HG02678 (cell line): ENCODE results near the gene RCCD1.
A peak's percentile ranks its signal among the peaks of the same experiment; 100 is the strongest.
"Not testable (repeated sequence)": the region's sequence is repeated elsewhere in the genome, so short reads cannot be mapped to it uniquely, and the experiment has no call there.

Experiments
- ATAC-seq: cut with Tn5 transposase; IDR thresholded peaks from one replicate; pipeline ENCODE4 v1.9.1; 2021; ENCODE audit warnings: mild to moderate bottlenecking, moderate library complexity; ENCODE audit not compliant: unreplicated experiment

RCCD1 gene

GRCh38 chr15:90918034-90918788, 36.5 kb upstream of the RCCD1 start:
- no peak for ATAC-seq

DNA sequence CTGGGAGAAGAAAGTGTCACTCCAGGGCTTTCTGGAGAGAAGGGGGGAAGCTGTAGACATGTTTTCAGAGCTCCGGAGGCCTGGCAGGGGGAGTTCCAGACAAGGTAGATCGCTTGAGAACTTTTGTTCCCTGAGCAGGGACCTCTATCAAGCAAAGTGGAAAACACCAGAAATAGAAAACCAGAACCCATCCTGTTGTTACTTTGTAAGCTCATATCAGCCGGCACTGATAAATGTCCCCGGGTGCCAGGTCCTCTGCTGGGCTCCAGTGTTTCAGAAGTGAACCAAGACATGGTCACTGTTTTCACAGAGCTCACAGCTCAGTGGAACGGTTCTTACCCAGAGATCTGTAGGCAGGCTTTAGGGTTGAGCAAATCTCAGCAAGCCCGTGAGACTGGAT, 35.8 kb upstream of the RCCD1 start:
- no peak for ATAC-seq

DNA sequence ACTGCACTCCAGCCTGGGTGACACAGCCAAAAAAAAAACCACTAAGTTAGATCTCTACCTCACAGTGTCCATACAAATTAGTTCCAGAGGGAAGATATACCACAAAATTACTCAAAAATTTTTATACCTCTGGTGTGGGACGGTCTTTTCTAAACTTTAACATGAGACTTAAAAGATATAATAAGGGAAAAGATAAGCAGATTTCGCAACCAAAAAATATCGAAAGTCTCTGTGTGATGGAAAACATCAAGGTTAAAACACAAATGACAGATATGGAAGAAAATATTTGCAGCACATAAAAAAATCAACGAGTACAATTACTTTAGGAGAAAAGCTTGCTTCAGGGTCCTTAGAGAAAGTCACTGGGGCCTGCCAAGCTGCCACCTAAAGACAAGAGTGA, 32.8 kb upstream of the RCCD1 start:
- no peak for ATAC-seq

DNA sequence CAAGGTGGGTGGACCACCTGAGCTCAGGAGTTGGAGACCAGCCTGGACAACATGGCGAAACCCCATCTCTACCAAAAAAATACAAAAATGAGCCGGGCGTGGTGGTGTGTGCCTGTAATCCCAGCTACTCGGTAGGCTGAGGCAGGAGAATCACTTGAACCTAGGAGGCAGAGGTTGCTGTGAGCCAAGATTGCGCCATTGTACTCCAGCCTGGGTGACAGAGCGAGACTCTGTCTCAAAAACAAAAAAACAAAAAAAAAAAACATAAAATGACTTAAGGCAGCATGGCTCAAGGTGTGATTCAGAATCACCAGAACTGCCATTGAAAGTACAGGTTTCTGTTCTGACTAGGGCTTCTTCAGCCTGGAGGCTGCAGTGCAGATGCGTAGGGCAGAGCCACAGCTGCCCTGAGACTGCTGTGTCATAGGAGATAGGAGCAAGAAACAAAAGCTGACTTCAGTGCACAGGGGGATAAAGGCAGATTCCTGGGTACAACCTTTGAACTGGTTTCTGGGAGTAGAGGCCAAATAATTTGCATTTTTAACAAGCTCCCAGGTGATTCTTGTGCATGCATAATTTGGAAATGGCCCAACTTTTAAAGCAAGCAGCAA, 31.9 kb upstream of the RCCD1 start:
- peak; percentile 62 for ATAC-seq

GRCh38 chr15:90924375-90924774, 30.3 kb upstream of the RCCD1 start:
- peak; percentile 73 for ATAC-seq

GRCh38 chr15:90926766-90927165, 27.9 kb upstream of the RCCD1 start:
- ATAC-seq: not testable (repeated sequence)

DNA sequence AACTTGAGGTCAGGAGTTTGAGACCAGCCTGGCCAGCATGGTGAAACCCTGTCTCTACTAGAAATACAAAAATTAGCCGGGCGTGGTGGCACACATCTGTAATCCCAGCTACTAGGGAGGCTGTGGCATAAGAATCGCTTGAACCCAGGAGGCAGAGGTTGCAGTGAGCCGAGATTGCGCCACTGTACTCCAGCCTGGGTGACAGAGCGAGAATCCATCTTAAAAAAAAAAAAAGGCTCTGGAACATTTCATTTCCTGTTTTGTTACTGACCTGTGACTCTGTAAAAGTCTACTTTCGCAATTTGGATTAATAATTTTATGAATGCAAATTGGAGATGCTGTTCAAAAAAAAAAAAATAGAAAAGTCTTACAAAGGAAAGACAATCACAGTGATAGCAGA, 26.6 kb upstream of the RCCD1 start:
- ATAC-seq: not testable (repeated sequence)

DNA sequence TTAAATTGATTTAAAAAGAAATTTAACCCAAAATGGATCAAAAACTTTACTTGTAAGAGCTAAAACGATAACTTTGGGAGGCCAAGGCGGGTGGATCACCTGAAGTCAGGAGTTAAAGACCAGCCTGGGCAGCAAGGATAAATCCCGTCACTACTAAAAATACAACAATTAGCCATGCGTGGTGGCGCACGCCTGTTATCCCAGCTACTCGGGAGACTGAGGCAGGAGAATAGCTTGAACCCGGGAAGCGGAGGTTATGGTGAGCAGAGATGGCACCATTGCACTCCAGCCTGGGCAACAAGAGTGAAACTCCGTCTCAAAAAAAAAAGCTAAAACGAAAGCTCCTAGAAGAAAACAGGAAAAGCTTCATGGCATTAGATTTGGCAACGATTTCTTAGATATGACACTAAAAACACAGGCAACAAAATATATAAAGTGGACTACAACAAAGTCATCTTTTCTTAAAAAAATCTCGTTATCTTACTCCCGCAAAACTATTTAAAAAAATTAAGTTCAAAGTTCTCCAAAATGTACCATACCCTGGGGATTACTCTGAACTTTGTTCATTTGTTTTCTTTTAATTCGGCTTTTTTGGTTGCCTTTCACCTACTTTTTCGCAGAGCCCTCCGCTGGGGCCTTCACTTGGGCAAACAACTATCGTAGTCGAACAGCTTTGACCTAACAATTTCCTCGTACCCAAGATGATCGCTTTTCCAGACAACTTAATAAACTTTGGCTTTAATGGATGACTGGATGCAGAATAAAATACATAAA, 25.3 kb upstream of the RCCD1 start:
- no peak for ATAC-seq

GRCh38 chr15:90930861-90931574, 23.7 kb upstream of the RCCD1 start:
- ATAC-seq: no peak

- ATAC-seq: no peak
Measured at GRCh38 chr15:90931575-90931827, 23.2 kb upstream of the RCCD1 start.

DNA sequence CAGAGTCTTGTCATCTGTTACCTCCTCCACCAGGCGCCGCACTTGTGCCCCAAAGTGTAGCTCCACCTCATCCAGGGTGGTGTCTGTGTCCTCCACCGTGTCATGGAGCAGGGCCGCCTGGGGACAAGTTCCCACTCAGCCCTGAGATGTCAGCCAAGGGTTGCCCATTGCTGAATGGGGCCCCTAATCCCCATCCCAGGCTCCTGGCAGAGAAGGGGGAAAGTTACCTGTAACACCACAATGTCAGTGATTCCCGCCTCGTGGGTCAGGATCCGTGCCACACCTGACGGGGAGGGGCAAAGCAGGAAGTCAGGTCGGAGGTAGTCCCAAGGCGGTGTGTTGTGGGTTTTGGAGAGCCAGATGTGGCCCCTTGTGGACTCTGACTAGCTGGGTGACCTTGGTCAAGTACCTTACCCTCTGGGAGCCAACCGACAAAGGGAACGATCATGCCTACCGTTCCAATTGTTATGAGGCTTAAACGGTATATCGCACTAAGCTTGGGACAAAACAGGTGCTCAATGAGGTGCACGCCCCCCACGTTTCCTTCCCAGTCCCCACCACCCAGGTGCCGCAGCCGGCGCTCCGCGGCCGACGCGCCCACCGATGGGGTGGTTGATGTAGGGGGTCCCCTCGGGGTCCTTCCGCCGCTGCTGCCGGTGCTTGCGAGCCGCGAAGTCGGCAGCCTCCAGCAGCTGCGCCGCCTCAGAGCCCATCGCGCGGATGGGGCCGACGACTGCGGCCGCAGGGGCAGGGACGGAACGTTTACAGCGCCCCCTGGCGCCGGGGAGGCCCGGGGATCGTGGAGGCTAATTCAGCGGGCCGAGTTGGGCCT, 22.6 kb upstream of the RCCD1 start, which contains the start of gene HDDC3:
HDDC3 (minus strand) TSS at position 722 of the 832 bp plus-strand sequence; CDS start at position 713, 9 bp downstream.
- ATAC-seq: peak; percentile 47

DNA sequence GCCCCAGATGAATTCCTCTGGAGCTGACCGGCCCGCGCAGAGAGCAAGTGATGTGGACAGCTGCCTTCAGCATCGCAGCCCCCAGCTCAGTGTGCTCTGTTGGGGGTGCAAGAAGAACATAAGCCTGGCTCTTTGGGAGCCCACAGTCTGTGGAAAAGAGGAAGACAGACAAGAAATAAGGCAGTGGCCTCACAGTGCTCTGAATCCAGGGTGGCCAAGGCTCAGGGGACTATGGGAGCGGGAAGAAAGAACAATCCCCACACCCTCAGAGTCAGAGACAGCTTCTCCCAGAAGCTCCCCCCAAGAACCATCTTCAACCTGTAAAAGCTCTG, 22.1 kb upstream of the RCCD1 start:
- no peak for ATAC-seq

DNA sequence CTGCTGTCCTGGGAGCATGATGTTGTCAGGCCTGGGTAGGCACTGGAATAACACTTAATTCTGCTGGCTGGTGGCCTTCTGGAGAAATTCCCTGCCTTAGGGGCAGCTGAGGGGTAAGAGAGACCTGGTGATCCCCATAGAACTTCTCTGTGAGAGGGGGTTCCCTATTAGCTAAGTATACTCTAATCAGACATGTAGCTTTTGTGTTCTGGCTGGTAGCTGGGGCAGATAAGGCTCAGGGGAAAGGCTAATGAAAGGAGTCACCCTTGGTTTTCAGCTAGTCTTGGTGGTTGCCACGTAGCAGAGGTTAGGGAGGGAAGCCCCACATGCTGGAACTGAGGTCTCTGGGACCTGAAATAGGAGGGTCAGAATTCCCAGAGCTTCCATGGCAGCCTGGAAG, 21.4 kb upstream of the RCCD1 start:
- ATAC-seq: no peak

- peak; percentile 31 for ATAC-seq
Measured at GRCh38 chr15:90934256-90934948, 20.3 kb upstream of the RCCD1 start.

- peak; percentile 65 for ATAC-seq
Measured at GRCh38 chr15:90934949-90935751, 19.5 kb upstream of the RCCD1 start, which contains the start of gene UNC45A. Gene UNC45A (plus strand): TSS chr15:90935285. CDS start chr15:90935325, 40 bp downstream.

GRCh38 chr15:90936823-90937222, 17.9 kb upstream of the RCCD1 start:
- no peak for ATAC-seq

DNA sequence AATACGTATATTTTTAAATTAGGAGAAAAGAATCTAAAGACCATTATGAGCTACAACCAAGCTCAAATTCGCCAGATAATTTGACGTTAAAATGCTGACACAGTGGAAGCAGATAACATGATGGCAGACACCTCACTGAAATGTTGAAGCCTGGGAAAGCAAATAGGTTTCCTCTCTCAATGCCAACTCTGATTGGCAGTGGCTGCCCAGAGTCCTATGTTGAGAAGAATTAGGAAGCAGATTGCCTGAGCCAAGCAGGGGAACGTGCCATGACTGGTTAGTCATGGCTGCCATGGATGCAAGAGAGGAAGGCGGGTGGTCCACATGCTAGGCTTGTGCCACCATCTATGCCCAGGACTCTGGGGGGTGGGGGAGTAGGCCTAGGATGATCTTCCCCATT, 16.4 kb upstream of the RCCD1 start:
- ATAC-seq: no peak

DNA sequence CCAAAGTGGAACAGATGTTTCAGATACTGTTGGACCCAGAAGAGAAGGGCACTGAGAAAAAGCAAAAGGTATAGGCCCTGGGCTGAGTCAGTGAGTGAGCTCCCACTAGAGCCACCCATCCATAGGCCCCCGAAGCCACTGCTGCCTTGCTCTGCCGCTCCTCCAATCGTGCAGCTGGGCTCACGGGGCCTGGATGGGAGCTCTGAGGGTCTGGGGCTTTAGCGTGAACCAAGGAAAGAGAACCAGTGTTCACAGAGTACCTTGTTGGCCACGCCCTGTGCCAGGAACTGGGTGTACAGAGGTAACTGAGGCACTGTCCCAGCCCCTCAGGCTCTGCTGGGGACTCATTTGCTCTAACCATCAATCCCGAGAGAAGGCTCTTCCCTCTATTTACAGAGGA, 14.9 kb upstream of the RCCD1 start:
- ATAC-seq: no peak

DNA sequence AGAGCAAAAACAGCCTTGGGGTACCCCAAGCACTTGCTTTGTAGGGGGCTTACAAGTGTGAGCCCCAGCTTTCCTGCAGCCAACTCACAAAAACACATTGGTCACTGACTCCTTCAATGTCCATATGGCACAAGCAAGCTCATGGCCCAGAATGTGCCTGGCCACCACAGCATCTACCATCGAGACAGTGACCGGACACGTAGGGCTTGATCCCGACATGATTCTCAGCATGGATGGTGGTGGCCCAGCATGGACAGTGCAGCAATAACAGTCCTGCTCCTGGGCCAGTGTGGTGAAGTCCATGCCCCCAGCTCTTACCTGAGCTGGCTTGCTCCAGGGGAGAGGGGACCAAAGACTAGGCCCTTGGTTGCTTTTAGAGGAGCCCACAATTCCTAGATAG, 13.6 kb upstream of the RCCD1 start:
- no peak for ATAC-seq
